ENCODE measurements around the gene ARHGAP18.

DNA sequence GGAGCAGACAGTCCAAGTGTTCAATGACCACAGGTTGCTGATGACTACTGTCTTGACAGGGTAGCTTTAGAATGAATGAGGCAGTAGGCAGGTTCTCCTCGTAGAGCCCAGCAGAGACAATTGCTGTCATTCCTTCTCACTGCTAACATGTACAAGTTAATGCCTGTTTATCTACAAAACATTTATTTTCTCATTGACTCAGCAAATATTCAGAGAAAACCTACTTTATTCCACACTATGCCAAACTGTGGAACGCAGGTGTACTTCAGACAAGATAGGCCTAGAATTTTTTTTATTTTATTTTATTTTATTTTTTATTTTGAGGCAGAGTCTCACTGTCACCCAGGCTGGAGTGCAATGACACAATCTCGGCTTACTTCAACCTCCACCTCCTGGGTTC lies 50.8 kb downstream of the ARHGAP18 start:
- TF ChIP-seq, protein P1, sequence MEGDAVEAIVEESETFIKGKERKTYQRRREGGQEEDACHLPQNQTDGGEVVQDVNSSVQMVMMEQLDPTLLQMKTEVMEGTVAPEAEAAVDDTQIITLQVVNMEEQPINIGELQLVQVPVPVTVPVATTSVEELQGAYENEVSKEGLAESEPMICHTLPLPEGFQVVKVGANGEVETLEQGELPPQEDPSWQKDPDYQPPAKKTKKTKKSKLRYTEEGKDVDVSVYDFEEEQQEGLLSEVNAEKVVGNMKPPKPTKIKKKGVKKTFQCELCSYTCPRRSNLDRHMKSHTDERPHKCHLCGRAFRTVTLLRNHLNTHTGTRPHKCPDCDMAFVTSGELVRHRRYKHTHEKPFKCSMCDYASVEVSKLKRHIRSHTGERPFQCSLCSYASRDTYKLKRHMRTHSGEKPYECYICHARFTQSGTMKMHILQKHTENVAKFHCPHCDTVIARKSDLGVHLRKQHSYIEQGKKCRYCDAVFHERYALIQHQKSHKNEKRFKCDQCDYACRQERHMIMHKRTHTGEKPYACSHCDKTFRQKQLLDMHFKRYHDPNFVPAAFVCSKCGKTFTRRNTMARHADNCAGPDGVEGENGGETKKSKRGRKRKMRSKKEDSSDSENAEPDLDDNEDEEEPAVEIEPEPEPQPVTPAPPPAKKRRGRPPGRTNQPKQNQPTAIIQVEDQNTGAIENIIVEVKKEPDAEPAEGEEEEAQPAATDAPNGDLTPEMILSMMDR (IDR thresholded peaks at IDR 0.05) = no peak
- TF ChIP-seq EZH2 (IDR thresholded peaks at IDR 0.05) = no peak
- TF ChIP-seq EZH2phosphoT487 (IDR thresholded peaks at IDR 0.05) = no peak

Data from neural progenitor cell (in vitro differentiated cells).